HepG2 (cell line): ENCODE data around the gene SATB1. TPM values are rescaled to one million over a fixed set of nuclear protein-coding genes. Genes with fewer than 3 reads are reported as not detected.

Experiments
- ATAC-seq: fragments of 200-7000 bp; cut with Tn5 transposase; 3 replicates; pipeline ENCODE4 v1.9.1; 2020; ENCODE audit warnings: mild to moderate bottlenecking, moderate library complexity
- BruUV-seq: library from RNA; stranded (reverse); fragments of 400-500 nt; replicated peaks from 2 replicates; lab custom pipeline; 2021; lab: Mats Ljungman, UMichigan
- CTCF ChIA-PET: fragments of 300-600 bp; formaldehyde crosslinking; extraction: SDS; loops from one replicate; lab custom pipeline; 2021; ENCODE audit warnings: low total read pairs, inconsistent platforms, low intra/inter-chr PET ratio; lab: Yijun Ruan, JAX
- POLR2A ChIA-PET: fragments of 350-600 bp; sonication (Branson Sonifier 250); formaldehyde crosslinking; loops from one replicate; lab custom pipeline; 2020; ENCODE audit warnings: antibody characterized with exemption, inconsistent platforms; lab: Yijun Ruan, JAX
- DNase-seq: peaks from one replicate; pipeline ENCODE4 v3.0.0-alpha.2; 2015; ENCODE audit warnings: low spot score
- FAIRE-seq: peaks from 3 replicates; lab custom pipeline; 2011; peaks lifted over from hg19 to GRCh38; lab: Jason Lieb, UNC
- H2AFZ ChIP-seq: one replicate; pipeline ENCODE4 v1.6.1; 2011; ENCODE audit warnings: low read length, inconsistent platforms
- H3K27ac ChIP-seq: fragments of 300-600 bp; 3 replicates; pipeline ENCODE4 v1.8.0; 2011; ENCODE audit warnings: mixed run types, mild to moderate bottlenecking, mixed read lengths, low read length, inconsistent platforms; ENCODE audit not compliant: insufficient read depth; ENCODE audit errors: extremely low read length
- H3K27me3 ChIP-seq, 2 experiments: fragments of 200-600 bp in 1 of 2; 2 replicates in 1 of 2; 3 replicates in 1 of 2; pipeline versions ENCODE4 v1.6.0 to v1.8.0; 2011; ENCODE audit warnings: low read length in 2 of 2, mild to moderate bottlenecking in 2 of 2, moderate library complexity in 2 of 2, inconsistent platforms in 1 of 2; ENCODE audit not compliant: insufficient read depth in 2 of 2, control insufficient read depth in 1 of 2
- H3K36me3 ChIP-seq, 2 experiments: fragments of 200-600 bp in 1 of 2; replicated peaks in 1 of 2; 2 replicates in 1 of 2; 3 replicates in 1 of 2; pipeline versions ENCODE4 v1.5.1 to v1.8.0; 2011; ENCODE audit warnings: low read length in 2 of 2, inconsistent platforms in 1 of 2; ENCODE audit not compliant: insufficient read depth in 2 of 2, control insufficient read depth in 1 of 2
- H3K4me1 ChIP-seq: 2 replicates; pipeline ENCODE4 v1.5.1; 2012; ENCODE audit warnings: low read length, inconsistent platforms; ENCODE audit not compliant: insufficient read depth
- H3K4me2 ChIP-seq: 2 replicates; pipeline ENCODE4 v1.6.0; 2011; ENCODE audit warnings: low read depth, low read length, inconsistent platforms
- H3K4me3 ChIP-seq, 3 experiments: fragments of 200-600 bp in 1 of 3; sonication (generic), shearing (Covaris generic) in 1 of 3; replicated peaks in 1 of 3; 2 replicates each; pipeline ENCODE4 v1.5.1; 2011 to 2016; ENCODE audit warnings: low read length in 3 of 3, inconsistent platforms in 2 of 3, low read depth in 2 of 3, mild to moderate bottlenecking in 2 of 3, control low read depth in 1 of 3, mixed read lengths in 1 of 3; ENCODE audit not compliant: insufficient read depth in 1 of 3
- H3K79me2 ChIP-seq: one replicate; pipeline ENCODE4 v1.6.1; 2011; ENCODE audit warnings: low read length, inconsistent platforms; ENCODE audit not compliant: insufficient read depth
- H3K9ac ChIP-seq: 2 replicates; pipeline ENCODE4 v1.6.0; 2011; ENCODE audit warnings: mild to moderate bottlenecking, low read depth, low read length, inconsistent platforms; ENCODE audit not compliant: insufficient read depth
- H3K9me3 ChIP-seq: 2 replicates; pipeline ENCODE4 v1.5.1; 2012; ENCODE audit warnings: mild to moderate bottlenecking, low read length
- H4K20me1 ChIP-seq: 2 replicates; pipeline ENCODE4 v1.6.0; 2011; ENCODE audit warnings: inconsistent platforms, mild to moderate bottlenecking, low read length, moderate library complexity; ENCODE audit not compliant: insufficient read depth
- CBX1 ChIP-seq: IDR thresholded peaks from one replicate; pipeline ENCODE4 v1.6.1; 2016; ENCODE audit warnings: antibody characterized with exemption, low read depth
- CBX2 ChIP-seq, 2 experiments: fragments of 200-600 bp in 1 of 2; sonication (generic); formaldehyde crosslinking in 1 of 2; IDR thresholded peaks; 2 replicates each; pipeline versions ENCODE4 v1.7.0 to v1.8.1; 2018 to 2022; ENCODE audit warnings: low read depth in 2 of 2, low read length in 1 of 2, mild to moderate bottlenecking in 1 of 2, missing genetic modification reagents in 1 of 2
- EZH2 ChIP-seq: conservative IDR thresholded peaks from 2 replicates; pipeline ENCODE4 v1.6.1; 2012; ENCODE audit warnings: mild to moderate bottlenecking, low read depth, low read length, moderate library complexity
- ZNF777 ChIP-seq: sonication (generic); formaldehyde crosslinking; IDR thresholded peaks from 2 replicates; pipeline ENCODE4 v1.4.0; 2020; ENCODE audit warnings: missing genetic modification reagents
- WGBS: methylation state at CpG from one replicate; pipeline ENCODE4 v1.1.6; 2017; ENCODE audit warnings: low lambda C conversion rate; 5-methylcytosine and 5-hydroxymethylcytosine counted together
- in situ Hi-C: cut with HindIII; loops from 2 replicates; pipeline ENCODE4 v1.10.0; 2017; ENCODE audit warnings: low pct_unique_long_range_greater_than_20kb; ENCODE audit not compliant: extremely low pct_ligation_motif_present
- intact Hi-C: fragments of 100-400 bp; cut with micrococcal nuclease; formaldehyde crosslinking; loops from one replicate; pipeline ENCODE4 v1.10.0; 2022; ENCODE audit not compliant: unreplicated experiment
- polyA plus RNA-seq, 8 experiments: library from polyadenylated mRNA; depleted of rRNA in 3 of 8; stranded (reverse) in 7 of 8; unstranded in 1 of 8; fragments of >200 nt; fragmentation: Illumina TruSeq in 4 of 8; extraction: Trizol in 4 of 8; gene quantifications; 2 replicates each; pipeline versions ENCODE4 v1.2.1 to v1.2.3, GENCODE V29; 2011 to 2016; ENCODE audit warnings: low read depth in 4 of 8, missing spikeins in 1 of 8, mixed read lengths in 1 of 8; ENCODE audit not compliant: insufficient read depth in 1 of 8
- total RNA-seq, 5 experiments: library from RNA; depleted of rRNA; stranded (reverse); fragments of >200 nt; fragmentation: Illumina TruSeq; extraction: Trizol; gene quantifications; 2 replicates each; pipeline ENCODE4 v1.2.3, GENCODE V29; 2016; ENCODE audit warnings: low read depth in 1 of 5
- TF ChIP-seq, protein P1 (sequence below): sonication (generic); formaldehyde crosslinking; IDR thresholded peaks from 2 replicates; pipeline ENCODE4 v1.5.0; 2020; ENCODE audit warnings: mild to moderate bottlenecking, missing genetic modification reagents
- TF ChIP-seq, protein P2 (sequence below): sonication (generic); formaldehyde crosslinking; IDR thresholded peaks from 2 replicates; pipeline ENCODE4 v1.4.0; 2020; ENCODE audit warnings: missing genetic modification reagents

The SATB1 gene
- total and polyA plus RNA-seq, 2 of the 13 experiments (the other 11 are each of a cell fraction or from before 2014, with no cell fraction given) = 0.03 TPM; not detected in 1

DNA sequence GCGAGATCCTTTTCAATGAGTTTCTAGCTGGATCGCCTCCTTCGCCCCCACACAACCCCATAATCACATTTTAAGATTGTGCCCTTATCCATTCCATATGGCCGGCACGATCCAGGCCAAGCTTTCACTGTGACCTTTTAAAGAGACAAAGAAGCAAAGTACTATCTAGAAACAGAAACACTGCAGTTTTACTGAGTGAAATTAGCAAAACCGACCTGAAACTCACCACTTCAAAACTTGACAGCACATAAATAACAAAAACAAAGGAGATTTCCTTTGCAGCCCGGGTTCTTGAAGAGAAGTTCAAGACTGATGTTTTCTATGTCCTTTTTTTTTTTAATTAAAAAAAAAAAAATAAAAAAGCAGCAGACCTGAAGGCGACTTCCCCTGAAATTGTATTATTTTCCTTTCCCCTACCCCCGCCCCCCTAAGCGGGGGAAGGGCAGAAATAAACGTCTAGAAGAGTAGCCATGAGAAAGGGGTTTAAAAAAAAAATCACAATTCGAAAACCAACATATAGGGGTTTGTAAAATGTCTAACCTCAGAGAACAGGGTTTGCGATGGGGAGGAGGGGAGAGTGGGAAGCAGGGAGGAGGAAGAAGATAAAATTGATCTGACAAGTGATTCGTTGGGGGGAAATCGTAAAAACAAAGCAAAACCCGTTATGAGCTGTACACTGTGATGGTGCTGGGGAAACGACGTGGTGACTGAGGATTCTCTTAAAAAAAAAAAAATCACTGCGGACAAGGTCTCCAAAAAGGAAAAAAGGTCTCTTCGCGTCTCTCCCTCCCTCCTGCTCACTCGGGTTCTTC lies 1.5 kb downstream of the SATB1 start:
- no peaks in the 10 kb centered on the region for H4K20me1 ChIP-seq
- H3K79me2 ChIP-seq = no peaks in the 10 kb centered on the region
- H3K27ac ChIP-seq = no peak overlapping the region
- CTCF ChIA-PET = no interaction called here
- 12% methylated on average over 22 of the region's 22 CpGs for WGBS
- no peak overlapping the region for H2AFZ ChIP-seq
- in situ Hi-C loops = no loop called here
- peaks cover 3 to 38% of the 10 kb centered on the region in 2 experiments for H3K27me3 ChIP-seq
- no peaks in the 10 kb centered on the region for H3K9me3 ChIP-seq
- no TSS peak for BruUV-seq
- no peaks in the 10 kb centered on the region for H3K36me3 ChIP-seq
- no peak for DNase-seq
- TF ChIP-seq EZH2 (0 out of 2 replicates have a peak, but pooled peaks have one; percentile 11), CBX1 (no peak), CBX2 (IDR thresholded peaks at IDR 0.05; ENCODE audit: low read depth, low read length) (peak; percentile 35; the same call in 1 of the 2 replicates), CBX2 (CRISPR knock-in tag; IDR thresholded peaks at IDR 0.05; ENCODE audit: low read depth) (no peak), ZNF777 (no peak)
- TF ChIP-seq, protein P1, sequence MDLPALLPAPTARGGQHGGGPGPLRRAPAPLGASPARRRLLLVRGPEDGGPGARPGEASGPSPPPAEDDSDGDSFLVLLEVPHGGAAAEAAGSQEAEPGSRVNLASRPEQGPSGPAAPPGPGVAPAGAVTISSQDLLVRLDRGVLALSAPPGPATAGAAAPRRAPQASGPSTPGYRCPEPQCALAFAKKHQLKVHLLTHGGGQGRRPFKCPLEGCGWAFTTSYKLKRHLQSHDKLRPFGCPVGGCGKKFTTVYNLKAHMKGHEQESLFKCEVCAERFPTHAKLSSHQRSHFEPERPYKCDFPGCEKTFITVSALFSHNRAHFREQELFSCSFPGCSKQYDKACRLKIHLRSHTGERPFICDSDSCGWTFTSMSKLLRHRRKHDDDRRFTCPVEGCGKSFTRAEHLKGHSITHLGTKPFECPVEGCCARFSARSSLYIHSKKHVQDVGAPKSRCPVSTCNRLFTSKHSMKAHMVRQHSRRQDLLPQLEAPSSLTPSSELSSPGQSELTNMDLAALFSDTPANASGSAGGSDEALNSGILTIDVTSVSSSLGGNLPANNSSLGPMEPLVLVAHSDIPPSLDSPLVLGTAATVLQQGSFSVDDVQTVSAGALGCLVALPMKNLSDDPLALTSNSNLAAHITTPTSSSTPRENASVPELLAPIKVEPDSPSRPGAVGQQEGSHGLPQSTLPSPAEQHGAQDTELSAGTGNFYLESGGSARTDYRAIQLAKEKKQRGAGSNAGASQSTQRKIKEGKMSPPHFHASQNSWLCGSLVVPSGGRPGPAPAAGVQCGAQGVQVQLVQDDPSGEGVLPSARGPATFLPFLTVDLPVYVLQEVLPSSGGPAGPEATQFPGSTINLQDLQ = no peak
- TF ChIP-seq, protein P2, sequence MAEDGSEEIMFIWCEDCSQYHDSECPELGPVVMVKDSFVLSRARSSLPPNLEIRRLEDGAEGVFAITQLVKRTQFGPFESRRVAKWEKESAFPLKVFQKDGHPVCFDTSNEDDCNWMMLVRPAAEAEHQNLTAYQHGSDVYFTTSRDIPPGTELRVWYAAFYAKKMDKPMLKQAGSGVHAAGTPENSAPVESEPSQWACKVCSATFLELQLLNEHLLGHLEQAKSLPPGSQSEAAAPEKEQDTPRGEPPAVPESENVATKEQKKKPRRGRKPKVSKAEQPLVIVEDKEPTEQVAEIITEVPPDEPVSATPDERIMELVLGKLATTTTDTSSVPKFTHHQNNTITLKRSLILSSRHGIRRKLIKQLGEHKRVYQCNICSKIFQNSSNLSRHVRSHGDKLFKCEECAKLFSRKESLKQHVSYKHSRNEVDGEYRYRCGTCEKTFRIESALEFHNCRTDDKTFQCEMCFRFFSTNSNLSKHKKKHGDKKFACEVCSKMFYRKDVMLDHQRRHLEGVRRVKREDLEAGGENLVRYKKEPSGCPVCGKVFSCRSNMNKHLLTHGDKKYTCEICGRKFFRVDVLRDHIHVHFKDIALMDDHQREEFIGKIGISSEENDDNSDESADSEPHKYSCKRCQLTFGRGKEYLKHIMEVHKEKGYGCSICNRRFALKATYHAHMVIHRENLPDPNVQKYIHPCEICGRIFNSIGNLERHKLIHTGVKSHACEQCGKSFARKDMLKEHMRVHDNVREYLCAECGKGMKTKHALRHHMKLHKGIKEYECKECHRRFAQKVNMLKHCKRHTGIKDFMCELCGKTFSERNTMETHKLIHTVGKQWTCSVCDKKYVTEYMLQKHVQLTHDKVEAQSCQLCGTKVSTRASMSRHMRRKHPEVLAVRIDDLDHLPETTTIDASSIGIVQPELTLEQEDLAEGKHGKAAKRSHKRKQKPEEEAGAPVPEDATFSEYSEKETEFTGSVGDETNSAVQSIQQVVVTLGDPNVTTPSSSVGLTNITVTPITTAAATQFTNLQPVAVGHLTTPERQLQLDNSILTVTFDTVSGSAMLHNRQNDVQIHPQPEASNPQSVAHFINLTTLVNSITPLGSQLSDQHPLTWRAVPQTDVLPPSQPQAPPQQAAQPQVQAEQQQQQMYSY = peak; percentile 98
- TF ChIP-seq, all 625 proteins: peak for 3
- Histone ChIP-seq H3K9ac (no peak overlapping the region), H3K4me2 (peak overlapping the region; percentile 74), H3K4me1 (peaks cover 11% of the 10 kb centered on the region), H3K4me3 (peak overlapping the region; percentile 57 to 75 (median 62); a peak in 2 of 6 replicates)
- intact Hi-C loops = no loop called here
- POLR2A ChIA-PET = no interaction called here
- ATAC-seq = no peak
- FAIRE-seq = no peak
